CD4-positive, alpha-beta T cell treated with Interleukin-17A for 1 hour (primary cell): Measurements from ENCODE around the gene MTCH1.

Source experiments
- DNase-seq: peaks from one replicate; pipeline ENCODE4 v3.0.0-alpha.2; 2020

MTCH1 gene

GRCh38 chr6:36924131-36924530 lies 61.9 kb downstream of the MTCH1 start:
- DNase-seq: no peak

- no peak for DNase-seq
Observed at GRCh38 chr6:36920546-36920945, 65.5 kb downstream of the MTCH1 start.

DNA sequence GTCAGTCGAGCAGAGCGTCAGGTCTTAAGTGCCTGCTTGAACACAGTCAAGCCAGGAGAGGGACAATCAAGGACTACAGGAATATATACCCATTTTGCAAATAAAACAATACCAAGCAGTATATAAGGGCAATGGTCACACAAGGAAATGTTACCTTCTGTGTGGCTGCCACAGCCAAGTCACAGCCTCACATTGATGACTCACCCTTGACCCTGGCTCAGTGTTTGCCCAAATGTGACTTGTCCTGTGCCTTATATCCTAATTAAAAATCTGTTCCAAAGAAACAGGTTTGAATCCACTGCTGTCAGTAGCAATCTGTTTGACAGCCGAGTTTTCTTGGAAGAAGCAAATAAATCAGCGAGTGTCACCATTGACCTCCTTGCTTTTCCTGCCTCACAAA lies 65.9 kb downstream of the MTCH1 start:
- DNase-seq: no peak
